Liver (tissue), 3 donors: ENCODE measurements around the gene PDGFB.

Experiments used
- RAD21 ChIP-seq, 2 donors: IDR thresholded peaks; 2 replicates each; pipeline ENCODE4 v1.6.1; 2016; ENCODE audit warnings: antibody characterized with exemption in 2 of 2, mild to moderate bottlenecking in 2 of 2
- YY1 ChIP-seq: IDR thresholded peaks from 2 replicates; pipeline ENCODE4 v1.6.1; 2016; ENCODE audit warnings: antibody characterized with exemption, mild to moderate bottlenecking
- TF ChIP-seq, protein P1 (sequence below): fragments of 150-350 bp; IDR thresholded peaks from 2 replicates; pipeline ENCODE4 v1.5.1; 2017; ENCODE audit warnings: improper control_type of control experiment, low read depth, low read length; ENCODE audit not compliant: missing input control
- TF ChIP-seq, protein P2 (sequence below): IDR thresholded peaks from 2 replicates; pipeline ENCODE4 v1.6.1; 2016; ENCODE audit warnings: antibody characterized with exemption
- donor health status: healthy.
- donor health status: healthy.

DNA sequence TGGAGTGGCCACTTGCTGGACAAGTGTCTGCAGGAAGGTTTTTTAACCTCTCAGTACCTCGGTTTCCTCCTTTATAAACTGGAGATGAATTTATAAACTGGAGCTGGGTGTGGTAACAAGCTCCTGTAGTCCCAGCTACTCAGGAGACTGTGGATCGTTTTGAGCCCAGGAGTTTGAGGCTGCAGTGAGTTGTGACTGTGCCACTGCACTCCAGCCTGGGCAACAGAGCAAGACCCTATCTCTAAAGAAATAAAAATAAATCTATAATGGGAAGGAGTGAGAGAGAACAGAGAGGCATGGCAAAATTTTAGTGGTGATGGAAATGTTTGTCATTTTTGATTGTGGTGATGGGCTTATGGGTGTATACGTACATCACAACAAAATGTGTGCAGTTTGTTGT is 1.4 kb upstream of the PDGFB start:
- TF ChIP-seq, protein P1, sequence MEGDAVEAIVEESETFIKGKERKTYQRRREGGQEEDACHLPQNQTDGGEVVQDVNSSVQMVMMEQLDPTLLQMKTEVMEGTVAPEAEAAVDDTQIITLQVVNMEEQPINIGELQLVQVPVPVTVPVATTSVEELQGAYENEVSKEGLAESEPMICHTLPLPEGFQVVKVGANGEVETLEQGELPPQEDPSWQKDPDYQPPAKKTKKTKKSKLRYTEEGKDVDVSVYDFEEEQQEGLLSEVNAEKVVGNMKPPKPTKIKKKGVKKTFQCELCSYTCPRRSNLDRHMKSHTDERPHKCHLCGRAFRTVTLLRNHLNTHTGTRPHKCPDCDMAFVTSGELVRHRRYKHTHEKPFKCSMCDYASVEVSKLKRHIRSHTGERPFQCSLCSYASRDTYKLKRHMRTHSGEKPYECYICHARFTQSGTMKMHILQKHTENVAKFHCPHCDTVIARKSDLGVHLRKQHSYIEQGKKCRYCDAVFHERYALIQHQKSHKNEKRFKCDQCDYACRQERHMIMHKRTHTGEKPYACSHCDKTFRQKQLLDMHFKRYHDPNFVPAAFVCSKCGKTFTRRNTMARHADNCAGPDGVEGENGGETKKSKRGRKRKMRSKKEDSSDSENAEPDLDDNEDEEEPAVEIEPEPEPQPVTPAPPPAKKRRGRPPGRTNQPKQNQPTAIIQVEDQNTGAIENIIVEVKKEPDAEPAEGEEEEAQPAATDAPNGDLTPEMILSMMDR, result no peak
- TF ChIP-seq RAD21 (IDR thresholded peaks at IDR 0.05) (no peak), YY1 (no peak)
- TF ChIP-seq, protein P2, sequence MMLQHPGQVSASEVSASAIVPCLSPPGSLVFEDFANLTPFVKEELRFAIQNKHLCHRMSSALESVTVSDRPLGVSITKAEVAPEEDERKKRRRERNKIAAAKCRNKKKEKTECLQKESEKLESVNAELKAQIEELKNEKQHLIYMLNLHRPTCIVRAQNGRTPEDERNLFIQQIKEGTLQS, result no peak
